ENCODE data around the gene UMOD. TPM values are rescaled to one million over a fixed set of nuclear protein-coding genes. Genes with fewer than 3 reads are reported as not detected.
"Not testable (repeated sequence)": the region's sequence is repeated elsewhere in the genome, so short reads cannot be mapped to it uniquely, and the experiment has no call there.

UMOD gene
- total and polyA plus RNA-seq, 2 experiments from 2014 or later = not detected

GRCh38 chr16:20323591-20324117 is 28.9 kb downstream of the UMOD start:
- H4K20me1 ChIP-seq (ENCODE audit: insufficient read depth, poor library complexity, severe bottlenecking) = no peaks in the 10 kb centered on the region
- H3K27me3 ChIP-seq = no peaks in the 10 kb centered on the region
- no peak overlapping the region for H2AFZ ChIP-seq
- H3K4me3 ChIP-seq = no peak overlapping the region
- H3K9me2 ChIP-seq (replicated peaks; ENCODE audit: insufficient read depth) = no peaks in the 10 kb centered on the region
- no peak overlapping the region for H3K27ac ChIP-seq
- H3K36me3 ChIP-seq (replicated peaks; ENCODE audit: insufficient read depth, low read depth) = no peaks in the 10 kb centered on the region
- peaks cover 5% of the 10 kb centered on the region for H3K4me1 ChIP-seq (ENCODE audit: insufficient read depth)
- 85% methylated on average over 9 of the region's 9 CpGs for WGBS (ENCODE audit: low lambda C conversion rate, missing lambda C conversion rate)
- no peak overlapping the region for H3K4me2 ChIP-seq
- no peaks in the 10 kb centered on the region for H3K9me3 ChIP-seq (ENCODE audit: low read depth)
- no peak for TF ChIP-seq EZH2phosphoT487 (IDR thresholded peaks at IDR 0.05; ENCODE audit: low read depth, severe bottlenecking, unreplicated experiment)
- no peaks in the 10 kb centered on the region for H3K79me2 ChIP-seq
- no peak for DNase-seq (ENCODE audit: low spot score)

DNA sequence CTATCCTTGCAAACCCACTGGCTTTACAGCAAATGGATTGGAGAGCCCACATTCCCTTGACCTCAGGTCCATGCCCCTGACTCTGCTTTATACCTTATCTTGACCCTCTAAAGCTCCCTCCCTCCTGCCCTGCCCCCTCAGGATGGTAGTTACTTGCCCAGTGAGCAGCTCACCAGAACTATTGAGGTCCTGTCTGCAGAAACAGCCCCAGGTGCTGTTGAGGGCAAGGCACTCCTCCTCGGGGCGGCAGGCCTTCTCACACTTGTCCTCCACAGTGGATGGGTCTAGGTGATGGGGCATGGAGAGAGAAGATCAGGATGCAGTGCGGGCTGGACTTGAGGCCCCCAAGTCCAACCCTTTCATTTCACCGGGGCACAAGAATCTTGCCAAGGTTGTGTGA is 29.8 kb downstream of the UMOD start:
- TF ChIP-seq CTCF (IDR thresholded peaks at IDR 0.05; ENCODE audit: poor library complexity) = no peak
- TF ChIP-seq EZH2 (IDR thresholded peaks at IDR 0.05; ENCODE audit: borderline replicate concordance) = no peak
- TF ChIP-seq EZH2phosphoT487 (IDR thresholded peaks at IDR 0.05; ENCODE audit: low read depth, severe bottlenecking, unreplicated experiment) = no peak
- Histone ChIP-seq H3K4me2 (no peak overlapping the region), H4K20me1 (ENCODE audit: insufficient read depth, poor library complexity, severe bottlenecking) (no peaks in the 10 kb centered on the region), H3K4me3 (no peak overlapping the region), H3K79me2 (no peaks in the 10 kb centered on the region), H3K27ac (no peak overlapping the region), H2AFZ (no peak overlapping the region), H3K27me3 (no peaks in the 10 kb centered on the region), H3K4me1 (ENCODE audit: insufficient read depth) (peaks cover 5% of the 10 kb centered on the region), H3K9me2 (replicated peaks; ENCODE audit: insufficient read depth) (no peaks in the 10 kb centered on the region), H3K9me3 (ENCODE audit: low read depth) (no peaks in the 10 kb centered on the region), H3K36me3 (replicated peaks; ENCODE audit: insufficient read depth, low read depth) (no peaks in the 10 kb centered on the region)
- DNase-seq (ENCODE audit: low spot score) = no peak
- 90% methylated on average over 4 of the region's 4 CpGs for WGBS (ENCODE audit: low lambda C conversion rate, missing lambda C conversion rate)

DNA sequence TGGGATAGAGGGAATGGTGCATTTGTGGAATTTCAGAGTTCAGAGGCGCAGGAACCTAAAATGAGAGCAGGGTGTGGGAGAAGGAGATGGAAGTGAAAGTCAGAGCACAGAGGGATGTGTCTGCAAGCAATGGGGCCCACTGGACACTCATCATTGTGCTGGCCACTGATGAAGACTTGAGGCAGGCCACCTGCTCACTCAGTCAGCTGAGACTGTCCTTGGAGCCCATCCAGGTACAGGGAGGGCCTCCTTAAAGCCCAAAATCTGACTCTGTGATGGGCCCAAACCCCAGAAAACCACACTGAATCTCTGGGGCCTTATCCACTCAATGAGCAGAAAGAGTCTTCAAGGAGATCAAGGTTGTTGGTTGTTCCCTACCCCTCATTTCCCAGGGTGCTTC is 30.8 kb downstream of the UMOD start:
- Histone ChIP-seq H3K27me3 (no peaks in the 10 kb centered on the region), H3K27ac (no peak overlapping the region), H3K79me2 (no peaks in the 10 kb centered on the region), H4K20me1 (ENCODE audit: insufficient read depth, poor library complexity, severe bottlenecking) (no peaks in the 10 kb centered on the region), H3K4me1 (ENCODE audit: insufficient read depth) (peaks cover 5% of the 10 kb centered on the region), H3K36me3 (replicated peaks; ENCODE audit: insufficient read depth, low read depth) (no peaks in the 10 kb centered on the region), H3K4me3 (no peak overlapping the region), H3K9me3 (ENCODE audit: low read depth) (no peaks in the 10 kb centered on the region), H3K9me2 (replicated peaks; ENCODE audit: insufficient read depth) (no peaks in the 10 kb centered on the region), H3K4me2 (no peak overlapping the region), H2AFZ (no peak overlapping the region)
- WGBS (ENCODE audit: low lambda C conversion rate, missing lambda C conversion rate) = 88% methylated on average over 1 of the region's 1 CpG
- no peak for TF ChIP-seq EZH2phosphoT487 (IDR thresholded peaks at IDR 0.05; ENCODE audit: low read depth, severe bottlenecking, unreplicated experiment)
- TF ChIP-seq EZH2 (IDR thresholded peaks at IDR 0.05; ENCODE audit: borderline replicate concordance) = no peak
- TF ChIP-seq CTCF (IDR thresholded peaks at IDR 0.05; ENCODE audit: poor library complexity) = no peak
- no peak for DNase-seq (ENCODE audit: low spot score)

DNA sequence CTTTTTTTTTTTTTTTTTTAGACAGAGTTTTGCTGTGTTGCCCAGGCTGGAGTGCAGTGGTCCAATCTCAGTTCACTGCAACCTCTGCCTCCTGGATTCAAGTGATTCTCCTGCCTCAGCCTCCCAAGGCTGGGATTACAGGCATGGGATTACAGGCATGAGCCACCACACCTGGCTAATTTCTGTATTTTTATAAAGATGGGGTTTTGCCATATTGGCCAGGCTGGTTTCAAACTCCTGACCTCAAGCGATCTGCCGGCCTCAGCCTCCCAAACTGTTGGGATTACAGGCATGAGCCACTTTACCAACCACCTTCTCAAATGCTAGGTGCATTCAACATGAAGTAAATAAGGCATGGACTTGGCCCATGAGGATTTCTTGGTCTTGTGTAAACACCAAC is 31.5 kb downstream of the UMOD start:
- not testable (repeated sequence) for H3K27ac ChIP-seq; DNase-seq (ENCODE audit: low spot score); H3K36me3 ChIP-seq (replicated peaks; ENCODE audit: insufficient read depth, low read depth); H3K27me3 ChIP-seq; H3K4me3 ChIP-seq; H3K4me1 ChIP-seq (ENCODE audit: insufficient read depth); H3K9me2 ChIP-seq (replicated peaks; ENCODE audit: insufficient read depth); H4K20me1 ChIP-seq (ENCODE audit: insufficient read depth, poor library complexity, severe bottlenecking); H3K9me3 ChIP-seq (ENCODE audit: low read depth); H3K4me2 ChIP-seq; H2AFZ ChIP-seq; H3K79me2 ChIP-seq
- WGBS (ENCODE audit: low lambda C conversion rate, missing lambda C conversion rate) = 96% methylated on average over 2 of the region's 2 CpGs

Data from hepatocyte (in vitro differentiated cells).